Measurements from ENCODE around the gene RAB5A.
A peak's percentile ranks its signal among the peaks of the same experiment; 100 is the strongest.

RAB5A gene

DNA sequence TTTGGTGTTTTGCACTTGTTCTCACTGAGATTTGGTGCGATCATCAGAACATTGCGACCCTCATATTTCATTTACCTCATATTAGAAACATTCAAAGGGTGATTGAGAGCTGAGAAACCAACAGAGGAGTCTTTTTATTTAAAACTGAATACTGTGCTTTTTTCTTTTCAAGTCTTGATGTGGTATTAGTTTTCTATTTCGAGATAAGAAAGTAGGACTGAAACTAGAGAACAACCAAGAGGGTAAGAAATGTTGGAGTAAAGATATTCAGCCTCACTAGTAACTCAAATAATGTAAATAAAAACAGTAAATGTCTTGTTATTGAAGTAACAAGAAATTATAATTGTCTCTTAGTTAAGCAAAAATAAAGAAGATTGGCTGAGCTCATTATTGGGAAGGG lies 39.4 kb upstream of the RAB5A start:
- H3K4me3 ChIP-seq (ENCODE audit: control insufficient read depth, low read depth, low read length) = no peak overlapping the region
- DNase-seq (ENCODE audit: low read depth) = no peak
- TF ChIP-seq, protein P1, sequence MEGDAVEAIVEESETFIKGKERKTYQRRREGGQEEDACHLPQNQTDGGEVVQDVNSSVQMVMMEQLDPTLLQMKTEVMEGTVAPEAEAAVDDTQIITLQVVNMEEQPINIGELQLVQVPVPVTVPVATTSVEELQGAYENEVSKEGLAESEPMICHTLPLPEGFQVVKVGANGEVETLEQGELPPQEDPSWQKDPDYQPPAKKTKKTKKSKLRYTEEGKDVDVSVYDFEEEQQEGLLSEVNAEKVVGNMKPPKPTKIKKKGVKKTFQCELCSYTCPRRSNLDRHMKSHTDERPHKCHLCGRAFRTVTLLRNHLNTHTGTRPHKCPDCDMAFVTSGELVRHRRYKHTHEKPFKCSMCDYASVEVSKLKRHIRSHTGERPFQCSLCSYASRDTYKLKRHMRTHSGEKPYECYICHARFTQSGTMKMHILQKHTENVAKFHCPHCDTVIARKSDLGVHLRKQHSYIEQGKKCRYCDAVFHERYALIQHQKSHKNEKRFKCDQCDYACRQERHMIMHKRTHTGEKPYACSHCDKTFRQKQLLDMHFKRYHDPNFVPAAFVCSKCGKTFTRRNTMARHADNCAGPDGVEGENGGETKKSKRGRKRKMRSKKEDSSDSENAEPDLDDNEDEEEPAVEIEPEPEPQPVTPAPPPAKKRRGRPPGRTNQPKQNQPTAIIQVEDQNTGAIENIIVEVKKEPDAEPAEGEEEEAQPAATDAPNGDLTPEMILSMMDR (conservative IDR thresholded peaks at IDR 0.05; ENCODE audit: control insufficient read depth, insufficient read depth, low read depth, low read length) = no peak

DNA sequence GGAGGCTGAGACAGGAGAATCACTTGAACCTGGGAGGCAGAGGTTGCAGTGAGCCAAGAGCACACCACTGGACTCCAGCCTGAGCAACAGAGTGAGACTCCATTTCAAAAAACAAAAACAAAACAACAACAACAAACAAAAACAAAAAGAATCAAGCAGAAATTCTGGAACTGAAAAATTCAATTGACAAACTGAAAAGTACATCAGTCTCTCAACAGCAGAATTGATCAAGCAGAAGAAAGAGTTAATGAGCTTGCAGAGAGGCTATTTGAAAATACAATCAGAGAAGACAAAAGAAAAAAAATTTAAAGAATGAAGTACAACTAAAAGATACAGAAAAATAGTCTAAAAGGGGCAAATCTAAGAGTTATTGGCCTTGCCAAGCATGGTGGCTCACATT lies 35.4 kb upstream of the RAB5A start:
- H3K4me3 ChIP-seq (ENCODE audit: control insufficient read depth, low read depth, low read length) = no peak overlapping the region
- TF ChIP-seq, protein P1 (conservative IDR thresholded peaks at IDR 0.05; ENCODE audit: control insufficient read depth, insufficient read depth, low read depth, low read length) = no peak
- no peak for DNase-seq (ENCODE audit: low read depth)

DNA sequence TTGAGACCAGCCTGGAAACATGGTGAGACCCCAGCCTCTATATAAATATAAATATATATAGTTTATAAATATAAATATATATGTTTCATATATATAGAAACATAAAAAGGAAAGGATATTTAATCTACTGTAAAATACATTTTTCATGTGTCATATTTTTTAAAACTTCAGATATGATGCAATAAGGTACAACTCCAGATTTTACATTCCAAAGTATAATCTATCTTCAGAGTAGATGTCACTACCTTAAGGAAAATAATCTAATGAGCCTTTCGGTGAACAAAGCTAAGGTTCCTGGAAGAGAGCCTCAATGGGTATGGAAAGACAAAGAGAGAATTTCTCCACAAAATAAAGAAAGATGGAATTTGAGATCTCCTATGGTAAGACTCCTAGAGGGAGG lies 29.7 kb upstream of the RAB5A start:
- no peak overlapping the region for H3K4me3 ChIP-seq (ENCODE audit: control insufficient read depth, low read depth, low read length)
- no peak for DNase-seq (ENCODE audit: low read depth)
- TF ChIP-seq, protein P1 (conservative IDR thresholded peaks at IDR 0.05; ENCODE audit: control insufficient read depth, insufficient read depth, low read depth, low read length) = no peak

DNA sequence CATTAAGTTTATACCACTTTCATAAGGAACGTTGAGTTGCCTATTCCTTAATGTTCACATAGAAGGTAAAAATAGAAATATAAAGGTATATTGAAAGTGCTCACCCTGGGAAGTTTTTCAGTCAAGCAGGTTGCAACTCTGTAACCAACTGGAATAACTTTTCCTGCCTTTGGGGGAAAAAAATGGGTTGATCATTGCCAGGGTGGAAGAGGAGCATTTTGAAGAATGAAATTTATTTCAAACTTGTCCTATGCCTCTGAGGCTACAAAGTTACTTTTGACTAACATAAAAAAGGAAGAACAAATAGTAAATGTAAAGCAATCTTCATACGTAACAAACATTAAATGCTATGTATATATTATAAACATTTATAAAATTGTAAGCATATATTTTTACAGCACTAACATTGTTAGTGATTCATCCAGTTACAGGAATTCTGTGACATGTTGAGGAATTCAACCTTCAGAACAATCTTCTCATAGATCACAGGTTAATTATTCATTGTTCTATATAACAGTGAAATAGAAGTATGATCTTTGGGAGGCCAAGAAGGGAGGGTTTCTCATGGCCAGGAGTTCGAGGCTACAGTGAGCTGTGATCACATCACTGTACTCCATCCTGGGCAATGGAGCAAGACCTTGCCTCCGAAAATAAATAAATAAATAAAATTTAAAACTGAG lies 26.4 kb upstream of the RAB5A start:
- no peak for DNase-seq (ENCODE audit: low read depth)

DNA sequence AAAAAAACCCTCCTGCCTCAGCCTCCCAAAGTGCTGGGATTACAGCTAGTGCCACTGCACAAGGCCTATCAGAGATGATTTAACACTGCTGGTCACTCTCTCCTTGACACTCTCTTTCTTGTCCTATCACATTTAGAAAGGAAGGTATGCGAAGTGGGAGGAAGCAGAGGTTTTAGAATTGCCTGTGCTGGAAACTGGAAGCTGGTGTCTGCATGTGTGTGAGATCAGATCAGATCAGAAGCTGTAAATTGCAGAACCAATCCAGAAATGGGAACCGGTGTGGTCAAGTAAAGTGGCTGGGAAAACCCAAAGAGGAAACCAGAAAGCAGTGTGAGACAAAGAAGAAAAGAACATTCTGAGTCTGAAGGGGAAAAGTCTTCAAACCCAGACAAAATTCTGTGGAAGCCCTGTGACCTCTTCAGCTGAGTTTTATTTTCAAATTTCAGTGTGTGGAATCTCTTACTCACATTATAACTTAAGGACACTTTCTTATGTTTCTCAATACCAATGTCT lies 15.7 kb upstream of the RAB5A start:
- TF ChIP-seq, protein P1 (conservative IDR thresholded peaks at IDR 0.05; ENCODE audit: control insufficient read depth, insufficient read depth, low read depth, low read length) = no peak
- DNase-seq (ENCODE audit: low read depth) = no peak
- H3K4me3 ChIP-seq (ENCODE audit: control insufficient read depth, low read depth, low read length) = no peak overlapping the region

More for the DNA sequence above, 26.4 kb upstream of the RAB5A start:
- no peak overlapping the region for H3K4me3 ChIP-seq (ENCODE audit: control insufficient read depth, low read depth, low read length)
- TF ChIP-seq, protein P1 (conservative IDR thresholded peaks at IDR 0.05; ENCODE audit: control insufficient read depth, insufficient read depth, low read depth, low read length) = no peak

DNA sequence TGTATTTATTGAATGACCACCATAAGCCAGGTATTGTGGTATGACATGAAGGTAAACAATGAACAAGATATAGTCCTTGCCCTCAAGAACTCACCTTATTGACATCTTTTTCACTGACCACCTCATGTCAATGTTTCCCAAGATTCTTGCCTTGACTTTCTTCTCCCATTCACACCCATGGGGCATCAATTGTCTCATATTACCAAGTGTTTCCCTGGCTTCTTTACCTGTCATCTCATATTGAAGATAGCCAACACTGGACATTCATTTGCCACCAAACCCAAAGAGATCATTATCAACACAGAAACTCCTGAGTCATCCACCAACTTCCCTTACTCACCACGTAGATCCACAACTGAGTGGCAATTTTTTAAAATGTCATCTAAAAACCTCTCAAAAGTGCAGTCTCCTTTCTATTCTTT lies 15.1 kb upstream of the RAB5A start:
- TF ChIP-seq, protein P1 (conservative IDR thresholded peaks at IDR 0.05; ENCODE audit: control insufficient read depth, insufficient read depth, low read depth, low read length) = no peak
- peak; percentile 5 for DNase-seq (ENCODE audit: low read depth)
- H3K4me3 ChIP-seq (ENCODE audit: control insufficient read depth, low read depth, low read length) = no peak overlapping the region

Data from fibroblast of mammary gland (primary cell).